ENCODE measurements around the gene HPS1. TPM values are rescaled to one million over a fixed set of nuclear protein-coding genes. Genes with fewer than 3 reads are reported as not detected.

Gene HPS1
- total RNA-seq, 2 experiments from 2014 or later = 53.2 to 68.7 TPM

DNA sequence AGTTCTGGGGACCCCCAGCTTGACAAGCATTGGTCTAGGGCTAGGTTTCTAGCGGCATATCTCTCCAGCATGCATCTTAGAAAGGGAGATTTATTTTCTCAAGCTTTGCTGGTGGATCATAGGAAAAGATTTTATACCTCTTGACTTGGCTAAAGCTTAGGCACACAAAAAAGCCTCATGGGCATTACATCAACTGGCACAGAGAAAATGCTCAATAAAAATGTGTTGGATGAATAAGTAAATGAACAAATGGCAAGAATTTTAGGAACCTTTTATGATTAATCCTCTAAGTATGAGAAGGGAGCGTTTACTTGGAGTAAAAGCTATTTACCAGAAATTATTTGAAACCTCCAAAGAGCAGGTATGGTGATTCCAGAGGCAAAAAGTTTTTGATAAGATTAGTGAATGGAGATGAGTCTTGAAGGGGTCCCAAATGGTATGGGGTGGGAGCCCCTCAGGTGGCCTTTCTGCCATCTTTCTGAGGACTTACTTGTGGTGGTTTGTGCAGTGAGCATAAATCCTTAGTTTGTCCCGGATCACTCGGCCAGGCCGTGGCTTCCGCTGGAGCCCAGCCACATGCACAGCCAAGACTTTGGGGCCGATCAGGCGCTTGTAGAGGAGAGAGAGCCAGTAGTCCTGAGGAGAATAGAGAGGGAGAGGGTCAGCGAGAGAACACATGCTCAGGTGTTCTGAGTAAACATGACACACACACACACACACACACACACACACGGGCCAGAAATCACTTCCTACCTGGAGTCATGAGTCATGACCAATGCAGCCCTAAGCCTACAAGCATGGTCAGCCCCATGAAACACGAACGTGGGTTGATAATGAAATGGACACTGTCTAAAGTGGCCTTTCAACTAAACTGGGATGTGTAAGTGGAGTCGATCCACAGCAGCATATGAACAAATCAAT, 43.1 kb upstream of the HPS1 start:
- ChIA-PET POLR2A (no interaction called here), CTCF (ENCODE audit: unreplicated experiment) (no interaction called here)
- BruUV-seq (replicated peaks) = no TSS peak

DNA sequence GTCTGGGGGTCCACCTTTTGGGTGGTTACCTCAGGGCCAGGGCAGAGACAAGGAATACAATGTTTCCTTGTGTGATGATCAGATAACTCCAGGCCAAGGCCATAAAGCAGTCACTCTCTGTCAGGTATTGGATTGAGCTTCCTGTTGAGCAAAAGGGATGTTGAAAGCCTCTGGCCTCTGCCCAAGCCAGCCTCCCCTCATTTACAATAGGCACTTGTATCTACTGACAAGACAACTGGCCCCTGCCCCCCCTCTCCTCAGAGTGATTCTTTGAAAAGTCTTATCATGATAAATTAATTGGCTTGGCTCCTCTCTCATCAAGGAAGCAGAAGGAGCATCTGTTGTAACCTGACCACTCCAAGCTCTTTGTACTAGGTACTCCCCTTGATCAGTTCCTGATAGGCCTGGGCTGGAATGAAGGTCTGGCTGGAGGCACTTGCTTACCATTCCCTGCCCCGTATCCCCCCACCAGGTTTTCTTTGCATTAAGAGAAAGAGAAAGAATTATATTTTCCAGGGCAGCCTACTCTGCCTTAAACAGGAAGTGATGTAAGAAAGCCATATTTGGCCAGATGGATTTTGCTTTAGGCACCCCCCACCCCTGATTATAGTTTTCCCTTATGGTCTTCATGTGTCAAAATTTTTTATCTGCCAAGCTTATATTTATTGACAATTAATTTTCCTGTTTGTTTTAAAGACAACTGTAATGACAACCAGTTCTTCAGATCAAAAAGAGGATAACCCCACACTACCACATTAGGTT, 42.1 kb upstream of the HPS1 start:
- H2AFZ ChIP-seq (ENCODE audit: low read length) = no peak overlapping the region
- H3K4me3 ChIP-seq (ENCODE audit: low read depth, low read length, poor library complexity, severe bottlenecking) = no peak overlapping the region
- no peak overlapping the region for H3K4me2 ChIP-seq (ENCODE audit: low read length)
- no peak for DNase-seq (ENCODE audit: low spot score)
- no peaks in the 10 kb centered on the region for H3K9me2 ChIP-seq (ENCODE audit: insufficient read depth, low read length)
- intact Hi-C loops (cut with micrococcal nuclease; ENCODE audit: unreplicated experiment) = no loop called here
- no peaks in the 10 kb centered on the region for H3K79me2 ChIP-seq (ENCODE audit: insufficient read depth, low read depth, low read length)
- no TSS peak for BruUV-seq (replicated peaks)
- no peaks in the 10 kb centered on the region for H3K4me1 ChIP-seq (ENCODE audit: insufficient read depth, low read length, poor library complexity, severe bottlenecking)
- H4K20me1 ChIP-seq (ENCODE audit: insufficient read depth, low read length) = no peaks in the 10 kb centered on the region
- POLR2A ChIA-PET = no interaction called here
- no peak overlapping the region for H3K27ac ChIP-seq (ENCODE audit: low read depth, low read length, poor library complexity, severe bottlenecking)
- CTCF ChIA-PET (ENCODE audit: unreplicated experiment) = no interaction called here
- H3K36me3 ChIP-seq (ENCODE audit: insufficient read depth, low read length) = no peaks in the 10 kb centered on the region
- H3K9me3 ChIP-seq (ENCODE audit: low read length) = no peaks in the 10 kb centered on the region
- TF ChIP-seq EZH2phosphoT487 (IDR thresholded peaks at IDR 0.05; ENCODE audit: borderline replicate concordance, low read depth, low read length) = no peak
- TF ChIP-seq, protein P1, sequence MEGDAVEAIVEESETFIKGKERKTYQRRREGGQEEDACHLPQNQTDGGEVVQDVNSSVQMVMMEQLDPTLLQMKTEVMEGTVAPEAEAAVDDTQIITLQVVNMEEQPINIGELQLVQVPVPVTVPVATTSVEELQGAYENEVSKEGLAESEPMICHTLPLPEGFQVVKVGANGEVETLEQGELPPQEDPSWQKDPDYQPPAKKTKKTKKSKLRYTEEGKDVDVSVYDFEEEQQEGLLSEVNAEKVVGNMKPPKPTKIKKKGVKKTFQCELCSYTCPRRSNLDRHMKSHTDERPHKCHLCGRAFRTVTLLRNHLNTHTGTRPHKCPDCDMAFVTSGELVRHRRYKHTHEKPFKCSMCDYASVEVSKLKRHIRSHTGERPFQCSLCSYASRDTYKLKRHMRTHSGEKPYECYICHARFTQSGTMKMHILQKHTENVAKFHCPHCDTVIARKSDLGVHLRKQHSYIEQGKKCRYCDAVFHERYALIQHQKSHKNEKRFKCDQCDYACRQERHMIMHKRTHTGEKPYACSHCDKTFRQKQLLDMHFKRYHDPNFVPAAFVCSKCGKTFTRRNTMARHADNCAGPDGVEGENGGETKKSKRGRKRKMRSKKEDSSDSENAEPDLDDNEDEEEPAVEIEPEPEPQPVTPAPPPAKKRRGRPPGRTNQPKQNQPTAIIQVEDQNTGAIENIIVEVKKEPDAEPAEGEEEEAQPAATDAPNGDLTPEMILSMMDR (conservative IDR thresholded peaks at IDR 0.05; ENCODE audit: low read length) = no peak

More for the DNA sequence above, 43.1 kb upstream of the HPS1 start:
- intact Hi-C loops (cut with micrococcal nuclease; ENCODE audit: unreplicated experiment) = no loop called here
- no peaks in the 10 kb centered on the region for H3K4me1 ChIP-seq (ENCODE audit: insufficient read depth, low read length, poor library complexity, severe bottlenecking)
- TF ChIP-seq, protein P1 (conservative IDR thresholded peaks at IDR 0.05; ENCODE audit: low read length) = no peak
- TF ChIP-seq EZH2phosphoT487 (IDR thresholded peaks at IDR 0.05; ENCODE audit: borderline replicate concordance, low read depth, low read length) = no peak
- H3K4me2 ChIP-seq (ENCODE audit: low read length) = no peak overlapping the region
- H3K27ac ChIP-seq (ENCODE audit: low read depth, low read length, poor library complexity, severe bottlenecking) = no peak overlapping the region
- H3K79me2 ChIP-seq (ENCODE audit: insufficient read depth, low read depth, low read length) = no peaks in the 10 kb centered on the region
- H3K4me3 ChIP-seq (ENCODE audit: low read depth, low read length, poor library complexity, severe bottlenecking) = no peak overlapping the region
- H4K20me1 ChIP-seq (ENCODE audit: insufficient read depth, low read length) = no peaks in the 10 kb centered on the region
- H3K9me3 ChIP-seq (ENCODE audit: low read length) = no peaks in the 10 kb centered on the region
- no peaks in the 10 kb centered on the region for H3K9me2 ChIP-seq (ENCODE audit: insufficient read depth, low read length)
- no peak for DNase-seq (ENCODE audit: low spot score)
- no peaks in the 10 kb centered on the region for H3K36me3 ChIP-seq (ENCODE audit: insufficient read depth, low read length)
- no peak overlapping the region for H2AFZ ChIP-seq (ENCODE audit: low read length)

Data from OCI-LY7 (cell line).